ENCODE results near the gene UBAC2. TPM values are rescaled to one million over a fixed set of nuclear protein-coding genes. Genes with fewer than 3 reads are reported as not detected.

UBAC2 gene
- total and polyA plus RNA-seq, 2 of the 8 experiments (the other 6 are each of a cell fraction or from before 2014, with no cell fraction given): 75.9 to 76.9 TPM

GRCh38 chr13:99159331-99160061, 41.2 kb upstream of the UBAC2 start:
- ChIA-PET POLR2A (ENCODE audit: partially characterized antibody) (no interaction called here), CTCF (ENCODE audit: partially characterized antibody) (interaction anchor here (0.8 to 1.4 kb wide), 3 partner anchors 17 to 290 kb away, joined by 3 to 5 read pairs (median 4); no protein-coding TSS in a partner anchor)
- H3K18ac ChIP-seq (ENCODE audit: extremely low read depth, low read length): no peak overlapping the region
- TF ChIP-seq RBBP5 (IDR thresholded peaks at IDR 0.05; ENCODE audit: borderline replicate concordance, low read depth, low read length): no peak
- H3K4me3 ChIP-seq (ENCODE audit: extremely low read depth in 1 of 4, insufficient read depth in 2 of 4, low read depth in 3 of 4, low read length in 4 of 4): no peak overlapping the region
- no peak overlapping the region for H4K5ac ChIP-seq (ENCODE audit: insufficient read length, low read depth, low read length)
- H4K91ac ChIP-seq (replicated peaks; ENCODE audit: insufficient read length, low read length): no peak overlapping the region
- no peak overlapping the region for H3K4ac ChIP-seq (replicated peaks; ENCODE audit: insufficient read length, low read depth, low read length)
- H3K4me2 ChIP-seq (ENCODE audit: insufficient read depth in 1 of 2, low read depth in 2 of 2, low read length in 2 of 2): no peak overlapping the region
- H3K27me3 ChIP-seq (replicated peaks in 1 of 4; ENCODE audit: control insufficient read depth in 3 of 4, extremely low read depth in 1 of 4, insufficient read depth in 3 of 4, low read length in 3 of 4): no peaks in the 10 kb centered on the region
- H2BK5ac ChIP-seq (ENCODE audit: low read depth, low read length): no peak overlapping the region
- H3K56ac ChIP-seq (replicated peaks; ENCODE audit: insufficient read length, low read depth, low read length): no peak overlapping the region
- H2BK20ac ChIP-seq (ENCODE audit: low read length): no peak overlapping the region
- no peaks in the 10 kb centered on the region for H3K79me1 ChIP-seq (ENCODE audit: low read depth, low read length)
- H2AFZ ChIP-seq (ENCODE audit: low read length): no peak overlapping the region
- H4K20me1 ChIP-seq (replicated peaks in 1 of 2; ENCODE audit: control insufficient read depth in 1 of 2, insufficient read depth in 2 of 2, low read length in 2 of 2): no peaks in the 10 kb centered on the region
- no peak overlapping the region for H4K8ac ChIP-seq (ENCODE audit: extremely low read depth, insufficient read depth, low read length)
- no peak for FAIRE-seq
- no peak overlapping the region for H3K9ac ChIP-seq (replicated peaks in 1 of 4; ENCODE audit: extremely low read depth in 1 of 4, low read depth in 3 of 4, low read length in 3 of 4)
- no peak for DNase-seq (ENCODE audit: low read depth in 1 of 2, low spot score in 2 of 2)
- H3K14ac ChIP-seq (ENCODE audit: insufficient read length): no peak overlapping the region
- no peak overlapping the region for H3K23ac ChIP-seq (ENCODE audit: insufficient read length)
- no peak overlapping the region for H2AK5ac ChIP-seq (ENCODE audit: low read depth, low read length)
- no peaks in the 10 kb centered on the region for H3K4me1 ChIP-seq (replicated peaks in 1 of 4; ENCODE audit: control insufficient read depth in 3 of 4, insufficient read depth in 4 of 4, low read length in 3 of 4)
- H3K36me3 ChIP-seq (ENCODE audit: control insufficient read depth in 2 of 4, insufficient read depth in 4 of 4, low read length in 3 of 4): no peaks in the 10 kb centered on the region
- H3K79me2 ChIP-seq (ENCODE audit: control insufficient read depth in 1 of 2, insufficient read depth in 2 of 2, low read length in 2 of 2): no peaks in the 10 kb centered on the region
- no peak overlapping the region for H2BK120ac ChIP-seq (replicated peaks; ENCODE audit: low read depth, low read length)
- no peak overlapping the region for H2BK12ac ChIP-seq (ENCODE audit: low read depth, low read length)
- 88% methylated on average over 8 of the region's 8 CpGs; no CpG with 5 or more reads in 1 of the 2 experiments for WGBS, 2 experiments (ENCODE audit: extremely low coverage in 1 of 2, insufficient coverage in 1 of 2, insufficient read length in 1 of 2, insufficient replicate concordance in 2 of 2, low coverage in 1 of 2, low lambda C conversion rate in 2 of 2, missing lambda C conversion rate in 1 of 2)
- H2BK15ac ChIP-seq (ENCODE audit: low read length): no peak overlapping the region
- H3K9me3 ChIP-seq (ENCODE audit: insufficient read depth in 2 of 2, low read depth in 1 of 2, low read length in 1 of 2): no peaks in the 10 kb centered on the region
- H3K27ac ChIP-seq (ENCODE audit: low read depth, low read length): no peak overlapping the region
- no peaks in the 10 kb centered on the region for H3K23me2 ChIP-seq (ENCODE audit: low read depth, low read length)
